ENCODE measurements around the gene PGLYRP3.

PGLYRP3 gene

GRCh38 chr1:153253693-153254092, 59.1 kb downstream of the PGLYRP3 start:
- no peak for FAIRE-seq

DNA sequence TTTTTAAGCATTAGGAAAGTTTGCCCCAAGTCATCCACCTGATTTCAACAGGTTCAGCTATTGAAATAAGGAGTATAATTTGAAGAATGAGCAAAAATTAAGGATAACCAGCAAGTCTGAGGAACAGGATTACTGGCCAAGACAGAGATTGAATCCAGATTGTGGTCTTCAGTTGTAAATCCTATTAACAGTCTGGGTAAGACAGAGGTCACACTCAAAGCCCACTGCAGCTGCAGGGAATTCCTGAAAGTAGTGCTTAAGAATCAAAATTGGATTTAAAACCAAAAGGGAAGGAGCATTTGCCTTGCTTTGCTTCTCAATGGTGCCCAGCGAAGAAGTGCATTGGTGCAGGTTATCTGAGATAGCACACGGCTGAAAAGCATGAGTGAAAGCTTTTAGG, 59.7 kb downstream of the PGLYRP3 start:
- no peak for FAIRE-seq

GRCh38 chr1:153251988-153252387, 60.8 kb downstream of the PGLYRP3 start:
- FAIRE-seq = no peak

DNA sequence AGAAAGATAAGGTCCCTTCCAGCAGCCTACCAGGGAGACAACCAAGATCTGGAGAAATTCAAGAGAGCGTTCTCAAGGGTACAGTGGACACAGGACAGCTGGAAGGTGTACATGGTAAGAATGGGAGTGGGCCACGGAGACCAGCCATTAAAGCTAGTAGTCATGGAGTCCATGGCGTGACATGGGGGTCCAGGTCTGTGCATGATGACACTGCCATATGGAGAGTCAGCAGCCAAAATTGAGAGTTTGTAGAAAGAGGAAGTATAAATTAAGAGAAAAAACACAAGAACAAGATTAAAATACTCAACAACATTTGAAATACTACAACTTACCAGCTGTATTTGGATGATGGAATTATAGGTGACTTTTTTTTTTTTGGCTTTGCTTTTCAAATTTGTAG, 61.2 kb downstream of the PGLYRP3 start:
- no peak for FAIRE-seq

- FAIRE-seq = no peak
These were observed 61.7 kb downstream of the PGLYRP3 start for GRCh38 chr1:153251087-153251486.

DNA sequence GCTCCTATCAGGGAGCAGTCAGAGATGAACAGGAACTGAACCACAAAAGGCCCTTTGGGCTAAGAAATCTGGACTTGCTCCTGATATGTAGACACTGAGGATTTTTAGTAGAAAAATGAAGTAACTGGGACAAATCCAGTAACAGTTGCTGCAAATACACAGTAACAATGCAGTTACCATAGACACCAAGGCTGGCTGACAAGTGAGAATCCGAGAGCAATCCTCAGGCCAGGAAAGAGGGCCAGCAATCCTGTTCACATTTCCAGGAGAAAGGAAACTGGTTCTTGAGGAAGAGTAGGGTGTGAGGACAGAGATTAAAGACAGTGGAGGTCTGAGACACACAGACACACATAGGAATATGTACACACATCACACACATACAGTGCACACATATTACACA, 62.6 kb downstream of the PGLYRP3 start:
- no peak for FAIRE-seq

GRCh38 chr1:153248176-153248879, 64.4 kb downstream of the PGLYRP3 start:
- FAIRE-seq = no peak
